Measurements from ENCODE around the gene FN1.
"Not testable (repeated sequence)": the region's sequence is repeated elsewhere in the genome, so short reads cannot be mapped to it uniquely, and the experiment has no call there.

Gene FN1

DNA sequence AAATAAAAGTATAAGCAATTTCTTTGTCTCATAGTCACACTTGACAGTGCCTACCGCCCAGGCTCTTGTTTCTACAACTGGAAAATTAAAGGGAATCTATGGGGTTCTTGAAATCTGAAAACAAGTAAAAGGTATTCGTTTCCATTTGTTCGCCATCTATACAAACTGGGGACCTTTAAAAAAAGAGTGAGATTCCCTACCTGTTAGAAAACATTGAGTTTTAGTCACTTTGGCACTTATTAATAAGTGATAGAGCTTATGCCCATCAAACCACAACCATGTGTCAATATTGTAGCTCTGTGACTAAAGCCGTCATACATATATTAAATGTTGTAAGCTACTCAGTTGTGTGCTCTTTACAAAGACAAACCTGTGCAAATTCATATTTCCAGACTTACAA lies 13.2 kb downstream of the FN1 start:
- DNase-seq (ENCODE audit: low read depth): no peak

DNA sequence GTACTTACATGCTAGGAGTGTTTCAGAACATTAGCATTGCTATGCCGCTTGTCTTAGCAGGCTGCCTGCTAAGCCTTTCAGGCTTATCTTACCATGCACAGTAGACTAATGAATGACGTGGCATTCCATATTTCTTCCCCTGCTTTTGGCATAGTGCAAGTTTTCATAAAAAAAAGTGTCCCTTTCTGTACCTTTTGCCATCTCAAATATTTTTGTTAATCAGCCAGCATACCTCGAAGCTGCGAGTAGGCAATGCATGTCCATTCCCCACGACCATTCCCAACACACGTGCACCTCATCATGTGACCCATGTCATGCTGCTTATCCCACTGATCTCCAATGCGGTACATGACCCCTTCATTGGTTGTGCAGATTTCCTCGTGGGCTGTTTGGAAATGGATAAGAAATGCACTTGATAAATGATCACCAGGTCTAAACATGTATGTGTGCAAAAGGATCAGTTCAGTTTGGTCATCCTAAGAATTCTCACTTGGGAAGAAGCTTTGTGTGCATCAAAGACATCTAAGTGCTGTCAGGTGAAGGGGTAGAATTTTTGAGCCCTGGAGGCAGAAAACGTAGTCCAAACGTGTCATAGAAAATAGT lies 13.9 kb downstream of the FN1 start:
- DNase-seq (ENCODE audit: low read depth): no peak

- no peak for DNase-seq (ENCODE audit: low read depth)
Observed at GRCh38 chr2:215420471-215420935, 15.4 kb downstream of the FN1 start.

DNA sequence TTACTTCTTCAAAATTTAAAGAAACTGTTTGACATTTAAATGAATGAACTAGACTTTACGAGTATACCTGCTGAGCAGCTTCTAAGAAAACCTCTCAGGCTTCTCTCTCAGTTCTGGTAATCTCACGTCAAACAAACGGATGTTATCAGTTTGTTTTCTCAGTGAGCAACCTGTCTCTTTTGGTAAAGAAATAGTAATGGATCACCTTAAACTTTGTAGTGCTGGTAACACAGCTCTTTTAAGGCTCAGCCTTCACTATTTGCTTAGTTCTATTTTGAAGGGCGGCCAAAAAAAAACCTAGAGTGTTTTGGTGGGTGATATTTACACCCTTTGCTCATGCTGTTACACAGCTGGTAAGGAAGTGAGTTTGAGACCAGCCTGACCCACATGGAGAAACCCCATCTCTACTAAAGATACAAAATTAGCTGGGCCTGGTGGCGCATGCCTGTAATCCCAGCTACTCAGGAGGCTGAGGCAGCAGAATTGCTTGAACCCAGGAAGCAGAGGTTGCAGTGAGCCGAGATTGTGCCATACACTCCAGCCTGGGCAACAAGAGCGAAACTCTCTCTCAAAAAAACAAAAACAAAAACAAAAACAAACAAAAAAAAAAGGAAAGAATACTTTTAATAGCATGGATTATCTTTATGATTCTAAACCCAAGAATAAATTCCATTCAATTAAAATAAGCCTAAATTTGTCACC lies 15.9 kb downstream of the FN1 start:
- no peak for DNase-seq (ENCODE audit: low read depth)

DNA sequence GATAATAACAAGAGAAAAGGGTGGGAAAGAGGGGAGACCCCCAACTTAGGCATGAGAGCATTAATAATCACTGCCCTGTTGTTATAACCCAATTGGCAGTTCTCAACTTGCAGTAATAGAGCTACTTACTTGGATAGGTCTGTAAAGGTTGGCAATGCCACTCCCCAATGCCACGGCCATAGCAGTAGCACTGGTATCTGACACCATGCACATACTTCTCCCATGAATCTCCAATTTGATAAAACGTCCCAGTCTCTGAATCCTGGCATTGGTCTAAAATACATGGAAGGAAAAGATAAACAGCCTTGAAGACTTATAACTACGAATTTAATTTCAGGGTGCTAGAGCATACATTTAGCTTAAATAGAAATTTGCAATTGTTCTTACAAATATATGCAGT lies 16.8 kb downstream of the FN1 start:
- no peak for DNase-seq (ENCODE audit: low read depth)

DNA sequence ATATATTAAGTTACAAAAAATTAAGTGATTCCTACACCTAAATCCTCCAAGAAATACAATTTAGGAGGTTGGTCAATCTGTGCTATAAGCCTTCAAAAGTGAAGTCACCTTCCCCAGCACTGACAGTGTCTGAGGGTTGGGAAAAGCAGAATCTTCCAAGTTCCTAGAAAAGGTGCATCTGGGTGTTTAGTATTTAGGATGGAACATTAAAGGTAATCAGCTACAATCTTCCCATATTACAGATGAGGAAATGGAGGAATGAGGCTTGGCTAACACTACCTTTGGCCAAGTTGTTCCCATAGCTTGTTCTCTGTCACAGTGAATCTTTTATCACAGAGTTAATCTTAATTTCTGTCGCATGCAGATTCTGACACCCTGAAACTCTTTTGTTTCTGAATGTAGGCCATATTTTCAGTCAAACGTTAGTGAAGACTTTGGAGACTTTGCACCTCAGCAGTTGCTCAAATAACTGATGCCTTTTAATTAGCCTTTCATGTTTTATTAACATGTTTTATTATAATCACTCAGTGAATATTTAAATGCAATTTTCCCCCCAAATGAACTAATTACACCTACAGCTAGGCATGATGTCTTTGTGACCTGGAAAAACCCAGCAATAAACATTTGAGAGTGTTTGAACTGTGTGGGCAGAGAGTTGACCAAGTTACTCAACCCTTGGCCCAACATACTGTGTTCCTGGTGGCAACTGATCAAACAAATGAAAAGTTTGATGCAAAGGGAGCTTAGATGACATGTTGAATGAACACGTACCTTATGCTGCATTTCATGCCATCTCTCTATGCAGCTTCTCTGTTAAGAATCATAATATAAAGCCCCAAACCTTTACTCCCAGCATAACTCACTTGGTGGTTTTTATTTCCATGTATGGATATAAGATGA lies 17.6 kb downstream of the FN1 start:
- no peak for DNase-seq (ENCODE audit: low read depth)

GRCh38 chr2:215417400-215417951 lies 18.4 kb downstream of the FN1 start:
- DNase-seq (ENCODE audit: low read depth): no peak

DNA sequence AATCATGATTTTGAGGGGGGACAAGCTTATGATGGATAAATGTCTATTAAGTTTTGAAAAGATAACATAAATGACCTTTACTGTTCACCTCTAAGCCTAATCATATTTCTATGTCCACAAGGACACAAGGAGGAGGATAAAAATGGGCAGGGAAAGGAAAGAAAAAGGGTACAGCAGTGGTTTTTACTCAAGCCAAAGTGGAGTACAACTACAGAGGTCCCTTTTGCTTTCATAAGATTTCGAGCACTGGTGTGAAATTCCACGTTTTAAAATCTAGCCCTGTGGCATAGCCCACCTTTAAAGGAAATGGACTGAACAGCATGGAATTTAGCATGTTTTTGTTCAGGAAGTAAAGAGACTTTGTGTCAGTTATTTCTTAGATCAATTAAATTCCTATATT lies 19.2 kb downstream of the FN1 start:
- DNase-seq (ENCODE audit: low read depth): no peak

- DNase-seq (ENCODE audit: low read depth): no peak
Observed at GRCh38 chr2:215415820-215416577, 19.9 kb downstream of the FN1 start.

GRCh38 chr2:215415218-215415617 lies 20.6 kb downstream of the FN1 start:
- DNase-seq (ENCODE audit: low read depth): no peak

DNA sequence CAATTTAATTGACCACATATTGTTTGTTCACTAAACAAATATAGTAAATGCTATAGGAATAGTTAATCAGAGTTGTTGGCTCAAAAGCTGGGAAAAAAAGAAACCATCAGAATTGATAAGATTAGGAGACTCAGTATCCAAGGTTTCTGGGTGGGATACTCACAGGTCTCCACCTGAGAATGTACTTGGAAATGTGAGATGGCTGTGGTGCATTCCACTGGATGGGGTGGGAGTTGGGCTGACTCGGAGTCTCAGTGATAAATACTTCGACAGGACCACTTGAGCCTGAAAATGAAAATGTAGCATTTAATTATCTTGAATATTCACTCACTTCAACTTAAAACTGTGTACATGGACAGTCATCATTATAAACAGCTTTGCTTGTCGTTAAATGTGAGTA lies 21.2 kb downstream of the FN1 start:
- DNase-seq (ENCODE audit: low read depth): no peak

GRCh38 chr2:215413974-215414373 lies 21.9 kb downstream of the FN1 start:
- DNase-seq (ENCODE audit: low read depth): no peak

GRCh38 chr2:215413484-215413777 lies 22.4 kb downstream of the FN1 start:
- DNase-seq (ENCODE audit: low read depth): no peak

DNA sequence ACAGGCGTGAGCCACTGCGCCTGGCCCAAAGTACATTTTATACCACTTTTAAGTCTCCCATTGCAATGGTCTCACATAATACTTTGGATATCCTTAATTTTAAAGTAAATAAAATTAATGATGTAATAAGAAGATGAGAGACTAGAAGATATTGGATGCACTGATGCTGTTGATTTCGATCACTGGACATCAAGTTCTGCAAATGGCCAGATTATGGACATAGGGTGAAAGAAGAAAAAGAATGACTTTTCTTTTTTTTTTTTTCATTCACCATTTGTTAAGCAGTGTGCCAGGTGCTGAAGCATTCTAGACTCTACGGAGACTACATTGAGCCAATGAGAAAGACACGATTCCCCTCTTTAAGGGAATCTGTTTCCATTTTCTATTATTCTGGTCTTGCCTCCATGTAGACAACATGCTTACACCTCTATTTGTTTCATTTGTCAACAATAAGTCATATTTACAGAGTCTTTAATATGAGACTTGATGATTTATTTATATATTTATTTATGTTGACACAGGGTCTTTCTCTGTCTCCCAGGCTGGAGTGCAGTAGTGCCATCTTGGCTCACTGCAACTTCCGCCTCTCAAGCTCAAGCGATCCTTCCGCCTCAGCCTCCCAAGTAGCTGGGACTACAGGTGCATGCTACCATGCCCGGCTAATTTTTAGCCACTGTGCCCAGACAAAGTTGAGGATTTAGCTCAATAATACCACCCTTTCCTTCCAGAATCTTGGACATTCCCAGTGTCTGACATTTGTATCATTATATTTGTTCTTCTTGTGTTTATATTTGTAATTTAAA lies 23.7 kb downstream of the FN1 start:
- DNase-seq (ENCODE audit: low read depth): no peak

DNA sequence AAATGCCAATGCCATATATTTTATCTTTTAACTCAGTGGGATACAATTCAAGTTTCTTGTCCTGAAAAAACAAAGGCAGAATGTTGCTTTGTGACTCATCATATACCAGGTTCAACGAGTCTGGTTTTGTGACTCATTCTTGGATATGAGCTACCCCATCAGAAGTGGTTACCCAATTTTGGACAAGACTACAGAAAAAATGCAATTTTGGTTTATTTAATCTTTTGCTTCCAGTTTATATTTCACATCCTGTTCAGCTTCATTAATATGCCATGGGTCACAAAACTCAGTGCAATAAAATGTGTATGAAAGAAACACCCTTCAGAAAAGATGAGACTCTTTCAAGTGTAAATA lies 25.0 kb downstream of the FN1 start:
- no peak for DNase-seq (ENCODE audit: low read depth)

DNA sequence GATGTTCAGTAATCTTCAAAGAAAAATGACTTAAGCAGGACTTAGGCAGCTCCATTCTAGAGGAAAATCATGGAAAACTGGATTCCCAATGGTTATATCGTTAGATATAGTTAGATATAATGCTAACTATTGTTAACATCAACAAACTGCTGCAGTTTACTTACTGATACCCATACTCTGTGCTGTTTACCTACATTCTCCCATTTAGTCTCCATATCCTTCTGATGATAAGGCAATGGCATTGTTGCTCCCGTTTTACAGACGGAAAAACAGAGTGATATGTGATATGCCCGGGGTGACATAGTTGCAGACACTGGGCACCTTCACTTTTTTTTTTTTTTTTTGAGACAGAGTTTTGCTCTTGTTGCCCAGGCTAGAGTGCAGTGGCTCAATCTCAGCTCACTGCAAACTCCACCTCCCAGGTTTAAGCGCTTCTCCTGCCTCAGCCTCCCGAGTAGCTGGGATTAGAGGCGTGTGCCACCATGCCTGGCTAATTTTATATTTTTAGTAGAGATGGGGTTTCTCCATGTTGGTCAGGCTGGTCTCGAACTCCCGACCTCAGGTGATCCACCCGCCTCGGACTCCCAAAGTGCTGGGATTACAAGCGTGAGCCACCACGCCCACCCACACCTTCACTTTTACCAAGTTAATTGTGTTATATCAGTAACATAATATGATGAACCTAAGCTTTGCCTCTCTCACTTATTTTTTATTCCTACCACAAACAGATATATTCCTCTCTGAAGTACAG lies 25.5 kb downstream of the FN1 start:
- not testable (repeated sequence) for DNase-seq (ENCODE audit: low read depth)

DNA sequence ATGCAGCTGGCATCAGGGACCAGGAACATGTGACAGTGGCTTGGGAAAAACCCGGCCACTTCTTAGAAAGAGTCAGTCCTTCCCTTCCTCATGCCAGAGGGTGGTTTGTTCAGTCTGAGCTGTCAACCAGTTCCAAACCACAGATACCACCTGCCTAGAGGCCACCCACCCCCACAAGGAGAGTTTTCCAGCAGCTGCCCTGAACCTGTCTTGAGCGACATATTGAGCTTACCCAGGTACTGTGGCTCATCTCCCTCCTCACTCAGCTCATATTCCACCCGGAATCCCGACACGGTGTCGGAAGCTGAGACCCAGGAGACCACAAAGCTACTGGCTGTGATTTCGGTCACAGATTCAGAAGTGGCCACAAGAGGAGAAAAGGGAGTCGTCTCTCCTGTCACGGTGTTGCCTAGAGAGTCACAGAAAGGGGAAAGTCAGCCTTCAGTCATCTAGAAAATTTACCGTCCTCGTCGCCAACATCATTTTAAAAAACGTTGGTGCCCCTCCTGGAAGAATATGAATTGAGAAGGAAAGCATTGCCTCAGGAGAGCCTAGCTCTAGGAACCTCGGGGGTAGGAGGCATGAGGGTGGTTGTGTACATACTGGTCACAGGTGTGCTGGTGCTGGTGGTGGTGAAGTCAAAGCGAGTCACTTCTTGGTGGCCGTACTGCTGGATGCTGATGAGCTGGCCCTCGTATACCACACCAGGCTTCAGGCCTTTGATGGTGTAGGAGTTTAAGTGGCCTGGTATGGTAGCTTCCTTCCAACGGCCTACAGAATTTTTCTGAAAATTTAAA lies 26.3 kb downstream of the FN1 start:
- DNase-seq (ENCODE audit: low read depth): no peak

DNA sequence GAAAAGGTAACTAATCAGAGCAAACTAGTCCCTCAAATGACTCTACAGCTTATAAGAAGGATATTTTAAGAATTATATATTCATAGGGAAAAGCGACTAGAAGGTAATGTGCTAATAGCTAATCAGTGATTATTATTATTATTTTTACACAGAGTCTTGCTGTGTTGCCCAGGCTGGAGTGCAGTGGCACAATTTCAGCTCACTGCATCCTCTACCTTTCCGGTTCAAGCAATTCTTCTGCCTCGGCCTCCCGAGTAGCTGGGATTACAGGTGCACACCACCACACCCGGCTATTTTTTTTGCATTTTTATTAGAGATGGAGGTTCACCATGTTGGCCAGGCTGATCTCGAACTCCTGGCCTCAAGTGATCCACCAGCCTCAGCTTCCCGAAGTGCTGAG lies 27.4 kb downstream of the FN1 start:
- DNase-seq (ENCODE audit: low read depth): not testable (repeated sequence)

- DNase-seq (ENCODE audit: low read depth): no peak
Observed at GRCh38 chr2:215407590-215408264, 28.1 kb downstream of the FN1 start.
